Lower lobe of right lung (tissue), 2 donors: ENCODE measurements around the gene CNOT1. TPM values are rescaled to one million over a fixed set of nuclear protein-coding genes. Genes with fewer than 3 reads are reported as not detected.
"Not testable (repeated sequence)": the region's sequence is repeated elsewhere in the genome, so short reads cannot be mapped to it uniquely, and the experiment has no call there.

ENCODE experiments used
- ATAC-seq, 2 donors: fragments of 200-7000 bp; cut with Tn5 transposase; one replicate each; pipeline ENCODE4 v1.9.1; 2020 to 2022; ENCODE audit warnings: mild to moderate bottlenecking in 2 of 2, moderate library complexity in 2 of 2
- DNase-seq: peaks from one replicate; pipeline ENCODE4 v3.0.0-alpha.2; 2020
- H3K27ac ChIP-seq: fragments of 200-600 bp; one replicate; pipeline ENCODE4 v1.8.0; 2022
- H3K27me3 ChIP-seq: fragments of 200-600 bp; one replicate; pipeline ENCODE4 v1.8.0; 2022; ENCODE audit warnings: low read depth
- H3K36me3 ChIP-seq: fragments of 200-600 bp; one replicate; pipeline ENCODE4 v1.8.0; 2022; ENCODE audit warnings: mild to moderate bottlenecking
- H3K4me1 ChIP-seq: fragments of 200-600 bp; one replicate; pipeline ENCODE4 v1.8.0; 2022
- H3K4me3 ChIP-seq: fragments of 200-600 bp; one replicate; pipeline ENCODE4 v1.8.0; 2022; ENCODE audit warnings: mild to moderate bottlenecking
- H3K9me3 ChIP-seq: fragments of 200-600 bp; one replicate; pipeline ENCODE4 v1.8.0; 2022
- intact Hi-C: fragments of 100-400 bp; cut with DNase I; formaldehyde crosslinking; loops from one replicate; pipeline ENCODE4 v1.11.0; 2022
- total RNA-seq: library from RNA; stranded (reverse); fragmentation: NEBNext Ultra II Directional; extraction: Animal tissue kit (Norgen Biotek cat#: 25700); gene quantifications from one replicate; pipeline ENCODE4 v1.2.1, GENCODE V29; 2021
- TF ChIP-seq, protein P1 (sequence below): fragments of 200-600 bp; IDR thresholded peaks from one replicate; pipeline ENCODE4 v1.8.0; 2022; ENCODE audit warnings: antibody characterized with exemption, mild to moderate bottlenecking
- donor health status: DM: no; HTN: yes; CAD: no; lungs with severe emphysema.

Gene CNOT1
- total RNA-seq, 1 donor from 2014 or later: 172 TPM

DNA sequence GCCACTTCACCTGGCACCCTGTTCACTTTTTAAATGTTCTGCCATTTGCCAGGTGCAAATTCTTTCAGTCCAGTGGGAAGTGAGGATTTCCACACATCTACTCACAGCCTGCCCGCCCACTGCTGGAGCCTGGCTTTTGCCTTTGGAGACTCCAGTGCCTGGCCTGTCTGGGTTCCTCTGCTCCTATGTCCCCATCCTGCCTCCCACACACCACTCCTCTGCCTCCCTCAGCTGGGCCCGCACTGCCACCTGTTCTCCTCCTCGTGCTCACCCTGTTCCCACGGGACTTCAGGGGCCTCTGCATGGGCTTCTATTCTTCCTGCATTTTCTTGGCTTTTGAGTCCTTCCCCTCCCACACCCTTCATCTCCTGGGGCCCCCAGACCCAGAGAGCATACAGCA, 137.6 kb downstream of the CNOT1 start:
- intact Hi-C loops: no loop called here
- TF ChIP-seq, protein P1, sequence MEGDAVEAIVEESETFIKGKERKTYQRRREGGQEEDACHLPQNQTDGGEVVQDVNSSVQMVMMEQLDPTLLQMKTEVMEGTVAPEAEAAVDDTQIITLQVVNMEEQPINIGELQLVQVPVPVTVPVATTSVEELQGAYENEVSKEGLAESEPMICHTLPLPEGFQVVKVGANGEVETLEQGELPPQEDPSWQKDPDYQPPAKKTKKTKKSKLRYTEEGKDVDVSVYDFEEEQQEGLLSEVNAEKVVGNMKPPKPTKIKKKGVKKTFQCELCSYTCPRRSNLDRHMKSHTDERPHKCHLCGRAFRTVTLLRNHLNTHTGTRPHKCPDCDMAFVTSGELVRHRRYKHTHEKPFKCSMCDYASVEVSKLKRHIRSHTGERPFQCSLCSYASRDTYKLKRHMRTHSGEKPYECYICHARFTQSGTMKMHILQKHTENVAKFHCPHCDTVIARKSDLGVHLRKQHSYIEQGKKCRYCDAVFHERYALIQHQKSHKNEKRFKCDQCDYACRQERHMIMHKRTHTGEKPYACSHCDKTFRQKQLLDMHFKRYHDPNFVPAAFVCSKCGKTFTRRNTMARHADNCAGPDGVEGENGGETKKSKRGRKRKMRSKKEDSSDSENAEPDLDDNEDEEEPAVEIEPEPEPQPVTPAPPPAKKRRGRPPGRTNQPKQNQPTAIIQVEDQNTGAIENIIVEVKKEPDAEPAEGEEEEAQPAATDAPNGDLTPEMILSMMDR: no peak
- no peak for ATAC-seq
- Histone ChIP-seq H3K36me3 (no peaks in the 10 kb centered on the region), H3K27ac (no peak overlapping the region), H3K9me3 (no peaks in the 10 kb centered on the region), H3K4me1 (no peaks in the 10 kb centered on the region), H3K27me3 (peaks cover 4% of the 10 kb centered on the region), H3K4me3 (no peak overlapping the region)
- no peak for DNase-seq

DNA sequence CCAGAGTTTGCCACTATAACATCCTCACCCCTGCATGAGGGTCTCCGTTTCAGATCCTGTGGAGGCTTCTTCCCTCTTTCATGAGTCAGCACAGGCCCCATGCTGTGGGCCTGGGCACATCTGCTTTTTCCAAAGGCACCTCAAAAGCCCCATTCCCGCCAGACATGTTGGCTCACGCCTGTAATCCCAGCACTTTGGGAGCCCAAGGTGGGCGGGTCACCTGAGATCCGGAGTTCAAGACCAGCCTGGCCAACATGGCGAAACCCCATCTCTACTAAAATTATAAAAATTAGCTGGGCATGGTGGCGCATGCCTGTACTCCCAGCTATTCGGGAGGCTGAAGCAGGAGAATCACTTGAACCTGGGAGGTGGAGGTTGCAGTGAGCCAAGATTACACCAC, 139.1 kb downstream of the CNOT1 start:
- ATAC-seq, H3K4me1 ChIP-seq, DNase-seq, H3K27ac ChIP-seq, H3K4me3 ChIP-seq, H3K36me3 ChIP-seq, intact Hi-C loops, H3K9me3 ChIP-seq, H3K27me3 ChIP-seq: not testable (repeated sequence)

DNA sequence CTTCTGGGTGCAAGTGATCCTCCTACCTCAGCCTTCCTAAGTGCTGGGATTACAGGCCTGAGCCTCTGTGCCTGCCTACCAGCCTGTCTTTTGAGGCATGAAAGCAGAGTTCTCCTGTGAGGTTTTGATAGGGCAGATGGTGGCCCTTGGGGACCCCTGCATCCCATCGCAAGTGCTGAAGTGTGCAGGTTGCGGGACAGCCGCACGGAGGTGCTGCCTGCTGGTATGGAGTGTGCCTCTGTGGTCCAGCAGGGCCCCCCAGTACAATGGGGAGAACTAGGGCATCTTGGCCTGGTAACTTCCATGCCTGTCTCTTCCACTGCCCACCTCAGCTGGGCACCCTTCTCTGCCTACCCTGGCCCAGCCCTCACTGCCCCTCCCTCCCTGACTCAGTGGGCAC, 139.6 kb downstream of the CNOT1 start:
- ATAC-seq: no peak
- no peak for DNase-seq
- TF ChIP-seq, protein P1: no peak
- Histone ChIP-seq H3K9me3 (no peaks in the 10 kb centered on the region), H3K36me3 (no peaks in the 10 kb centered on the region), H3K4me3 (no peak overlapping the region), H3K4me1 (no peaks in the 10 kb centered on the region), H3K27me3 (peaks cover 4% of the 10 kb centered on the region), H3K27ac (no peak overlapping the region)
- intact Hi-C loops: no loop called here

DNA sequence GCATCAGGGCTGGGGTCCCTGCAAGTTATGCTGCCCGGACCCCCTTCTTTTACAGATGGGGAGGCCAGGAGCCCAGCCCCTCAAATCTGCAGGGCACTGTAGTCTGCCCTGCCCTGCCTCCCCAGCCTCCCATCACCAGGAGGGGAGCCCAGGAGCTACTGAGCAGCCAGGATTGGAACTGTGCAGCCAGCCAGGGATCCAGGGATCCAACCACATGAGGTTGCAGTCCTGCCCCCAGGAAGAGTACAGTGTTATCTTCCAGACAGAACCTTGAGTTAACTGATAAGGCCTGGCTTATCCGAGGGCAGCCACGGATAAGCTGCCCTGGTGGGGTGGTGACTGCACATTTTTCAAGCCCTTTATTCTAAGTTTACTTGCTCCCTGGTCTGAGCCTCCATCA, 141.1 kb downstream of the CNOT1 start:
- DNase-seq (no peak), ATAC-seq (no peak)
- no peak overlapping the region for H3K4me3 ChIP-seq
- TF ChIP-seq, protein P1: no peak
- H3K27ac ChIP-seq: no peak overlapping the region
- no peaks in the 10 kb centered on the region for H3K4me1 ChIP-seq
- H3K36me3 ChIP-seq: no peaks in the 10 kb centered on the region
- peaks cover 1% of the 10 kb centered on the region for H3K27me3 ChIP-seq
- intact Hi-C loops: no loop called here
- no peaks in the 10 kb centered on the region for H3K9me3 ChIP-seq

DNA sequence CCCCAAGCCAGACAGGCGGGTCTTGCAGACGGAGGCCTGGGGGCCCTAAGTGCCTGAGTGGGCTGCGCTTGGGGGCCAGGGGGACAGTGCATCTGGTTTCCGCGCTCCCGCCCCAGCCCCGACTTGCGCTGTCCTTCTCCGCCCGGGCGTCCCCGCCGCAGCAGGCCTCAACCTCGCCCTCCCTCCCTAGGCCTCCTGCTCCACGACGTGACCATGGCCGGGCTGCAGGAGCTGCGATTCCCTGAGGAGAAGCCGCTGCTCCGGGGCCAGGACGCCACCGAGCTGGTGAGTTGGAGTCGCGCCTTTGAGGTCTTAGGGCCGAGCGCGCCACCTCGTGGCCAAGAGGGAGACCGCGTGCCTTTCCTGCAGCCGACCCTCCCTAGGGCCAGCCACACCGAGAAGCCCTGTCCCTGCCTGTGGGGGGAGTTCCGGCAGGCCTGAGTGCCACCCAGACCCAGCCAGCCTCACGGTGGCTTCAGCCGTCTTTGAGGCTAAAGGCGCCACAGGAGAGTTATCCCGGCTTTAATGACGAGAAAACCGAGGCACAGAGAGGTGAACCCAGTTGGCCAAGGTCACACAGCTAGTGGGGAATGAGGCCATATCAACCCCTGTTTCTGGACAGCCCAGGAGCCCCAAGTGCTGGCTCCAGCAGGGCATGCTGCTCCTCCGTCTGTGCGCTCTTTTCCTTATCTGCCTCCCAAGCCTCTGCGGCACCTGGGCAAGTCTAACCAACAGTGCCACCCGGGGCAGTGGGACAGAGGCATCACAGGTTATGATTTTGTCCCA, 141.9 kb downstream of the CNOT1 start:
- intact Hi-C loops: no loop called here
- H3K27me3 ChIP-seq: no peaks in the 10 kb centered on the region
- H3K27ac ChIP-seq: no peak overlapping the region
- TF ChIP-seq, protein P1: peak; percentile 94
- H3K36me3 ChIP-seq: no peaks in the 10 kb centered on the region
- peak; percentile 87 for DNase-seq
- ATAC-seq: peak; percentile 93 to 95
- H3K9me3 ChIP-seq: no peaks in the 10 kb centered on the region
- H3K4me1 ChIP-seq: no peaks in the 10 kb centered on the region
- no peak overlapping the region for H3K4me3 ChIP-seq

DNA sequence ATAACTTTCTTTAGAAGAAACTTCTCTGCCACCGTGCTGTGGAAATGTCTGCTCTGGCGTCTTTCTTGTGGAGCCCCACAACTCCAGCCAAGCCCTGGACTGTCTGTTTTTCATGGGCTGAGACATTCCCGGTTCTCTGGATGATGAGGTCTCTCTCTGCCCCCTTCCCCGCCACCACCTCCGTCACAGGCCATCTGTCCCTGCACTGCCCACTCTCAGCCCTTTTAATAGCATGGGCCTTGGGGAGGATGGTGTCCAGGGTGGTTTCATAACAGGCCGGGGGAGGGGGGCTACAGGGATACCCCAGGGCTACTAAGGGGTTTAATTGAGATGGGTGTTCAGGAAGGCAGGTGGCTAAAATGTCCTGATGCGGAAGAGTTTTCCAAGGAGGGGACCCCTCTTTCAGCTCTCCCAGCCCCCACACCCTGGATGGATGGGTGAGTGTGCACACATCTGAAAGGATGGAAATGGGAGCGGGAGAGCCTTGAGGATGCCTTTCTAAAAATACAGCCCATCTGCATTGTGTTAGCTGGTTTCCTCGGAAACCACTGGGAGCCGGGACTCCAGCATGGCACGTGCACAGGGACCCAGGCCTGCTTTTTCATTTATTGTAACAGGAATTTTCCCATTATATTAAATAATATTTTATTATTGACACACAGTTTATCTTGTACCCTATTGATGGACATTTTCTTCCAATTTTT, 144.3 kb downstream of the CNOT1 start:
- ATAC-seq: no peak
- intact Hi-C loops: no loop called here
- DNase-seq: no peak
- TF ChIP-seq, protein P1: no peak
- no peak overlapping the region for H3K4me3 ChIP-seq
- H3K27ac ChIP-seq: no peak overlapping the region
- H3K27me3 ChIP-seq: no peaks in the 10 kb centered on the region
- no peaks in the 10 kb centered on the region for H3K4me1 ChIP-seq
- no peaks in the 10 kb centered on the region for H3K9me3 ChIP-seq
- no peaks in the 10 kb centered on the region for H3K36me3 ChIP-seq
